SK-MEL-5 (cell line): ENCODE results near the gene ARL8B. TPM values are rescaled to one million over a fixed set of nuclear protein-coding genes. Genes with fewer than 3 reads are reported as not detected.
"Not testable (repeated sequence)": the region's sequence is repeated elsewhere in the genome, so short reads cannot be mapped to it uniquely, and the experiment has no call there.

Experiments
- DNase-seq: peaks from one replicate; pipeline ENCODE4 v3.0.0-alpha.2; 2016; ENCODE audit warnings: low read depth, low spot score
- in situ Hi-C: cut with HindIII; loops from 2 replicates; pipeline ENCODE4 v1.10.0; 2016; ENCODE audit warnings: low sequenced_read_pairs, high pct_unique_total_duplicates, low pct_unique_long_range_greater_than_20kb
- total RNA-seq: library from RNA; depleted of rRNA; stranded (reverse); fragments of >200 nt; shearing (Covaris generic); gene quantifications from 2 replicates; pipeline ENCODE4 v1.2.3, GENCODE V29; 2014

ARL8B gene
- total RNA-seq, 1 experiment from 2014 or later = 100 TPM

DNA sequence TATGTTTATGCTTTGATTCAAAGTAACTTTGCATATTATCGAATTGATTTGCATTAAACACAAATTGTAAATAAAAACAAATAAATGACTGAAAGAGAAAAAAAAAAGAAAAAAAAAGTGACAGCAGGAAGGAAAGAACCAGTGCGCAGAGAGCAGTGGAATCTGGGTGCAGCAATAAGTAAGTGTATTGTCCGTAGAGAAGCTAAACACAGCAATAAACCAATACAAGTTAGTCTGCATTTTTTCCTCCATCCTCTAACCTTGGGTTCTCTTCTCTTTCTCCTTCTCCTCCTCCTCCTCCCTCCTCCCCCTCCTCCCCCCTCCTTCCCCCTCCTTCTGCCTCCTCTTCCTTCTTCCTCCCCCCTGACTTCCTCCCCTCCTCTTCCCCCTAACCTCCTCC lies 18.3 kb upstream of the ARL8B start:
- no peak for DNase-seq
- in situ Hi-C loops = no loop called here

DNA sequence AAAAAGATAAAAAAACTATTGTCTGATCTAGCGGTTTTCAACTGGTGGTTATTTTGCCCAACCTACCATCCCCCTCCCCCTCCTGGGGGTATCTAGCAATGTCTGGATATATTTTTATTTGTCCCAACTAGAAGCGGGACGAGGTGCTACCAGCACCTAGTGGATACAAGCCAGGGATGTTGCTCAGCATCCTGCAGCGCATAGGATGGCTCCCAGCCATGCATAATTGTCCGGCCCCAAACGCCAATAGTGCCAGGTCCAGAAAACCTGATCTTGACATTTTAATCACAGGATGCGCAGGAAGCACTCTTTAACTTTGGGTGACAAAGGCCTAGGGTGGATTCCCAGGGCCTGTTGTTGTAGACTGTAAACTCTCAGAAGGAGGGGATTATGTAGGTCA lies 17.0 kb upstream of the ARL8B start:
- DNase-seq = no peak

GRCh38 chr3:5106371-5106770 lies 15.7 kb upstream of the ARL8B start:
- DNase-seq, in situ Hi-C loops: not testable (repeated sequence)

More for the DNA sequence above, 17.0 kb upstream of the ARL8B start:
- in situ Hi-C loops = no loop called here

- in situ Hi-C loops, DNase-seq: not testable (repeated sequence)
Measured at GRCh38 chr3:5106933-5107334, 15.2 kb upstream of the ARL8B start.

GRCh38 chr3:5110337-5110736 lies 11.8 kb upstream of the ARL8B start:
- DNase-seq = no peak
- in situ Hi-C loops = no loop called here

- DNase-seq = no peak
- in situ Hi-C loops = no loop called here
Measured at GRCh38 chr3:5112043-5112442, 10.0 kb upstream of the ARL8B start.

- in situ Hi-C loops, DNase-seq: not testable (repeated sequence)
Measured at GRCh38 chr3:5113726-5114125, 8.4 kb upstream of the ARL8B start.

- DNase-seq = no peak
- in situ Hi-C loops = no loop called here
Measured at GRCh38 chr3:5115506-5116162, 6.5 kb upstream of the ARL8B start.

GRCh38 chr3:5116538-5116937 lies 5.6 kb upstream of the ARL8B start:
- in situ Hi-C loops = no loop called here

GRCh38 chr3:5120446-5120845 lies 1.6 kb upstream of the ARL8B start:
- no peak for DNase-seq
- in situ Hi-C loops = no loop called here

More at GRCh38 chr3:5116538-5116937, 5.6 kb upstream of the ARL8B start:
- peak; percentile 58 for DNase-seq

DNA sequence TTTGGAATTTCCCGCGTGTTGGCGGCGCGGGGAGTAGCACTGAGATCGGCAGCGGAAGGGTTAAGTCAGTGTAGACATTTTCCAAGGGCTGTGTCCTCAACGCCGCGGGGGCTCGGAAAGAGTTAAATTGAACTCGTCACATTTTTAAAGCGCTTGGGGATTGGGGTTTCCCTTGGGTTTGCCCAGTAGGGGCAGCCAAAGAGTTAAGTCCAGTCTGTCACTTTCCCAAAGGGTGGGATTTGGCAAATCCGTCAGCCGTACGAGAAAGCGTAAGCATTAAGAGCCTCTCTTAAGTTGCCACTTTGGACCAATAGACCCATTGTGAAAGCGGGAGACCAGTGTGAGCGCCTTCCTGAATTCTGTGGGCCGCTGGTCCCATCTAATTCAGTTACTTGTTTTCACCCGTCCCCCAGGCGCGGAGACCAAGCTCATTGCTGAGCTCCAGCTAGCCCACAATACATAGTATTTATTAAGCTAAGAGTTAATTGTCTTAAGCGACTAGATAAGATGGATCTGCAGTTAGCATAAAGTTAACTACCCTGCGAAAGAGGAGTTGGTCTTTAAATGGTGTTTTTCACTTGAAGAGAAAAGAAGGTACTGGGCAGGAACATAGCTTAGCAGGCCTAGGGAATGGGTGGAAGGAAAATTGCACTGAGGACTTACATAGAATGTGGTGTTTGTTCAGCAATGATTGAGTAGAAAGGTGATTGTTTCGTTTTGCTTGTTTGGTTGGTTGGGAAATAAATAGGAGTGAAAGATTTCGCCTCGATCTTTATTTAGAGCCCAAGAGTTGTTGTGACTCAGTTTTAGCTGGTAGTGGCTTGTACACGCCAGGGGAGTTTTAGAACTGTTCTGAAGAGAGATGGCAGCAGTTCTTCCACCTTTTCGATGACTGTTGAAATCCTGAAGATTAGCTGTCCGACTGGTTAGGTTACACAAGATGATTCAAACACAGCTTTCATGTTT lies 932 bp downstream of the ARL8B start:
- DNase-seq = peak; percentile 53
- in situ Hi-C loops = no loop called here

DNA sequence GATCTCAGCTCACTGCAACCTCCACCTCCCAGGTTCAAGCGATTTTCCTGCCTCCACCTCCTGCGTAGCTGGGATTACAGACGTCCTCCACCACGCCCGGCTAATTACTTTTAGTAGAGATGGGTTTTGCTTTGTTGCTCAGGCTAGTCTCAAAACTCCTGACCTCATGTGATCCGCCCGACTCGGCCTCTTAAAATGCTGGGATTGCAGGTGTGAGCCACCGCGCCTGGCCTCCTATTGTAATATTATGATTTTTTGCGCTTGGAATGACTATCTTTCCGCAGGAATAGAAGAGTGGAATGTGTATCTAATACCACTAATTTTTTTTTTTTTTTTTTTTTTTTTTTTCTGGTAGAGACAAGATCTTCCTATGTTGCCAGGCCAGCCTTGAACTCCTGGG lies 1.8 kb downstream of the ARL8B start:
- in situ Hi-C loops = no loop called here

GRCh38 chr3:5126586-5126985 lies 4.5 kb downstream of the ARL8B start:
- no peak for DNase-seq
- in situ Hi-C loops = no loop called here

More for the DNA sequence above, 1.8 kb downstream of the ARL8B start:
- DNase-seq = peak; percentile 9

- DNase-seq = no peak
- in situ Hi-C loops = no loop called here
Measured at GRCh38 chr3:5128849-5129248, 6.8 kb downstream of the ARL8B start.

DNA sequence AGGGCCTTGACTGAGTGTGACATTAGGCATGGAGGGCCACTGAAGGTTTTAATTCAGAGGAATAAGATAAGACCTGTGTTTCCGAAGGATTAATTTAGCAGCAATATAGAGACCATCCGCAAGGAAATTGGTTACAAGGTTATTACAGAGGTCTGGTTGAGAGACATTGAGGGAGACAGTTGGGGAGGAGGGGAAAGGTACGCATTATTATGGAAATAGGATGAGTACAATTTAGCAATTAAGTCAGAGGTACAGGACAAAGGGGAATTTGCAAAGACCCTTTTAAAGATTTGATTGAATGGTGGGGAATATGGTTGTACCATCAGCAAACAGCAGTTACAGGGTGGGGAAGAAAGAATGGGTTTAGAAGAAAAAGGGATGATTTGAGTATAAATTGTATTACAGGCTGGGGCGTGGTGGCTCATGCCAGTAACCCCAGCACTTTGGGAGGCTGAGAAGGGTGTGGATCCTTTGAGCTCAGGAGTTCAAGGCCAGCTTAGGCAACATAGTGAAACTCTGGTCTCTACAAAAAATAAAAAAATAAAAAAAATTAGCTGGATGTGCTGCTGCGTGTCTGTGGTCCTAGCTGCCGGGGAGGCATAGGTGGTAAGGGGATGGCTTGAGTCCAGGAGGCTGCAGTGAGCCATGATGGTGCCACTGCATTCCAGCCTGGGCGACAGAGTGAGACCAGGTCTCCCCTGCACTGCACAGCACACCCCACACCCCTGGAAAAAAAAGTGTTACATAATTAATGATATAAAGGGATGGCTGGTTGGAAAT lies 11.3 kb downstream of the ARL8B start:
- DNase-seq = no peak
- in situ Hi-C loops = no loop called here

DNA sequence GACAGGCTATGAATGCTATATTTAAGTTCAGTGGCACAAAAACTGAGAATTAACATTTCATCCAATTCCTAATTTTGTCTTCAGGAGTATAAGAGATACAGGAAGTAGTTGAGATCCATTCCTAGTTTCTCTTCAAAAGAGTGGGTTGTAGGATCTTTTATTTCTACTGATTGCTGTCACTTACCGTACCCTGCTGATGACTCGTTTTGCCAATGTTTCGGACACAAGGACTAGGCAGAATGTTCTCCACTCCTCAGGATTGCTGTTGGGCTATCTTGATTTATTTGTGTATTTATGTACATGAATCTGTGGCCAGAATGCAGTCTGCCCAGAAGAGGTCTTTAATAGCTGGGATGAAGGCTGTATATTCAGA lies 11.9 kb downstream of the ARL8B start:
- DNase-seq = no peak
- in situ Hi-C loops = no loop called here

DNA sequence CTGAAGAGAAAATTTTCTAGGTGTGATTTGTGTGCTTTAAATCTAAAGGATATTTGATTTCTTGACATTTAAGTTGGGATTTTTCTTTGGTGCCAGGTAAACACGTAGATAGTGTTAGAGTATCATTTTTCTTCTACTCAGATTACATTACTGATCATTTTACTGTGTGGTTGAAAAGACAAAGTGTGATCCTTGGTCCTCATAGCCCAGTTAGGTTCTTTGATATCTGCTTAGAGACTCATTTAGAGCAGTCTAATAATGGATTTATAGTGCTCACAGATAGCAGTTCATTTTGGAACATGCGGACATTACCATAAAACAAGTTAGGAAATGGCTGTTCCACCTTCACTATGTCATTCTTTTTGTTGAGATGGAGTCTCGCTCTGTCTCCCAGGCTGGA lies 12.4 kb downstream of the ARL8B start:
- no peak for DNase-seq

More for the DNA sequence above, 12.4 kb downstream of the ARL8B start:
- in situ Hi-C loops = no loop called here
